ENCODE measurements around the gene AOC3.

The AOC3 gene, protein sequence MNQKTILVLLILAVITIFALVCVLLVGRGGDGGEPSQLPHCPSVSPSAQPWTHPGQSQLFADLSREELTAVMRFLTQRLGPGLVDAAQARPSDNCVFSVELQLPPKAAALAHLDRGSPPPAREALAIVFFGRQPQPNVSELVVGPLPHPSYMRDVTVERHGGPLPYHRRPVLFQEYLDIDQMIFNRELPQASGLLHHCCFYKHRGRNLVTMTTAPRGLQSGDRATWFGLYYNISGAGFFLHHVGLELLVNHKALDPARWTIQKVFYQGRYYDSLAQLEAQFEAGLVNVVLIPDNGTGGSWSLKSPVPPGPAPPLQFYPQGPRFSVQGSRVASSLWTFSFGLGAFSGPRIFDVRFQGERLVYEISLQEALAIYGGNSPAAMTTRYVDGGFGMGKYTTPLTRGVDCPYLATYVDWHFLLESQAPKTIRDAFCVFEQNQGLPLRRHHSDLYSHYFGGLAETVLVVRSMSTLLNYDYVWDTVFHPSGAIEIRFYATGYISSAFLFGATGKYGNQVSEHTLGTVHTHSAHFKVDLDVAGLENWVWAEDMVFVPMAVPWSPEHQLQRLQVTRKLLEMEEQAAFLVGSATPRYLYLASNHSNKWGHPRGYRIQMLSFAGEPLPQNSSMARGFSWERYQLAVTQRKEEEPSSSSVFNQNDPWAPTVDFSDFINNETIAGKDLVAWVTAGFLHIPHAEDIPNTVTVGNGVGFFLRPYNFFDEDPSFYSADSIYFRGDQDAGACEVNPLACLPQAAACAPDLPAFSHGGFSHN

DNA sequence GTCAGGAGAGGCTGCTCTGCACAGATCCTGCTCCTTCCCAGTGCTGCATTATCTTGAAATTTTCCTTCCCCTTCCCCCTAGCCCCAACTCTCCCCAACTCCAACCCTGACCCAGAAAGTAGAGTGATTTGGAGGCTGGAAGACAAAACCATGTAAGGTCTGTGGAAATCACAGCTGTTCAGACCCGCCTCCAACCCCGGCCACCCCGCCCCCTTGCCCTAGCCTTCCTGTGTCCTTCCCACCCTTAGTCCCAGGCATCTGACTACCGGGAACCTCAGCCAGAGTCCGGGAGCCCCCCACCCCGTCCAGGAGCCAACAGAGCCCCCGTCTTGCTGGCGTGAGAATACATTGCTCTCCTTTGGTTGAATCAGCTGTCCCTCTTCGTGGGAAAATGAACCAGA is at the start of gene AOC3:
Gene AOC3, plus strand, starts transcription at position 246 of the 400 bp plus-strand sequence. Its CDS starts 145 bp downstream, at position 391.
- TF ChIP-seq, protein P1, sequence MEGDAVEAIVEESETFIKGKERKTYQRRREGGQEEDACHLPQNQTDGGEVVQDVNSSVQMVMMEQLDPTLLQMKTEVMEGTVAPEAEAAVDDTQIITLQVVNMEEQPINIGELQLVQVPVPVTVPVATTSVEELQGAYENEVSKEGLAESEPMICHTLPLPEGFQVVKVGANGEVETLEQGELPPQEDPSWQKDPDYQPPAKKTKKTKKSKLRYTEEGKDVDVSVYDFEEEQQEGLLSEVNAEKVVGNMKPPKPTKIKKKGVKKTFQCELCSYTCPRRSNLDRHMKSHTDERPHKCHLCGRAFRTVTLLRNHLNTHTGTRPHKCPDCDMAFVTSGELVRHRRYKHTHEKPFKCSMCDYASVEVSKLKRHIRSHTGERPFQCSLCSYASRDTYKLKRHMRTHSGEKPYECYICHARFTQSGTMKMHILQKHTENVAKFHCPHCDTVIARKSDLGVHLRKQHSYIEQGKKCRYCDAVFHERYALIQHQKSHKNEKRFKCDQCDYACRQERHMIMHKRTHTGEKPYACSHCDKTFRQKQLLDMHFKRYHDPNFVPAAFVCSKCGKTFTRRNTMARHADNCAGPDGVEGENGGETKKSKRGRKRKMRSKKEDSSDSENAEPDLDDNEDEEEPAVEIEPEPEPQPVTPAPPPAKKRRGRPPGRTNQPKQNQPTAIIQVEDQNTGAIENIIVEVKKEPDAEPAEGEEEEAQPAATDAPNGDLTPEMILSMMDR (IDR thresholded peaks at IDR 0.05; ENCODE audit: control extremely low read depth, extremely low read depth, low read depth, missing control alignments): no peak
- ChIA-PET CTCF (no interaction called here), POLR2A (no interaction called here)
- no peak for DNase-seq (ENCODE audit: extremely low spot score)

DNA sequence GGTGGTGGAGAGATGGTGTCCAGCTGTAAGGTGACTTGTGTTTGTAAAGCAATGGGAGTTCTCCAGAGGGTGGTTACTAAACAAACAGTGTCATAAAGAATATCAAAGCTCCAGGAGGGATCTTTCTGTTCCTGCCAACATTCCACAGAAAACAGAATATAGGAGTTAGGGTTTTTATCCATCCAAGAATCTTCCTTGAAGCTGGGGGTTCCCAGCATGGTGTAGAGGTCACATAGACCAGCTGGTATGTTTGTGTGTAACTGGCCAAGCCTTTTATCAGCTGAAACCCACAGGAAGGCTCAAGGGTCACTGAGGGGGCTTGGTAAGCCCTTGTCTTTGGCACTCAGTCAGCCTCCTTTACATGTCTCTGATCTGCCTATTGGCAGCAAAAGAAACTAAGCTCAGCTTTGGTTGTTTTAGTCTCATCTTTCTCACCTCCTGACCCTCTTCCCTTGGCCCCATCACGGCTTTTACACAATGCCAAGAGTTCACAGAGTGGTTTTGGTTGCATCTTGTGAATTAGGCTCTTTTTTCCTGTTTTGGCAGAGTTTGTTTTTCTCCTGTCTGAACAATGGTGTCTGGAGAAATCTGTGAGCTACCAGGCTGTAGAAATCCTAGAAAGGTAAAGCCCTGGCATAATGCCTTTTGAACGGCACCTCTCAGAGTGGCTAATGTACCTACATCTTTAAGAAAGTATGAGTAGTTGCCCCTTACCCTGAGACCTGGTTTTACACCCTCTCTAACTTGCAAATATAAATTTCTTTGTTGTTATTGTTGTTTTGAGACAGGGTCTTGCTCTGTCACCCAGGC is 47.7 kb upstream of the AOC3 start:
- DNase-seq (ENCODE audit: extremely low spot score): no peak
- ChIA-PET POLR2A (interaction anchor here (0.5 kb wide), 1 partner anchor 513 kb away, joined by 11 read pairs; no protein-coding TSS in a partner anchor), CTCF (interaction anchor here (1.1 to 2.5 kb wide), 5 partner anchors 11 to 285 kb away, joined by 3 to 9 read pairs (median 8); partner anchors contain the start of gene BECN1)
- TF ChIP-seq, protein P1 (IDR thresholded peaks at IDR 0.05; ENCODE audit: control extremely low read depth, extremely low read depth, low read depth, missing control alignments): no peak

DNA sequence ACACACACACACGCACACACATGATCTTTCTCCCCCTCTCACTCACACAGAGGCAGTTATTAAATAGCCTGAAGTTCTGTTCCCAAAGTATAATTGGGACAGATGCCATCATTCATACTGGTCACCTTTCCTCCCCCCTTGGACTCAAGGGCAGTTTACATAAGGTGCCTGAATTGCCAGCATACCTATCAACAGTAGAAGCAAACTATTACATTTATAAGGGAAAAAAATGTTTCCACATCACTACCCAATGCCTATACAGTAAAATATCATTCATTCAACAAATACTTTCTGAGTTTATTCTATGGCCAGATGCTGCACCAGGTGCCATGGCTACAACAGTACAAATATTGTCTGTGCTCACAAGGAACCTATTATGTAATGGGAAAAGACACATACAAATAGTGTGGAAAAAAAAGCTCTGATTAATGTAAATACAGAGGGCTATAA is 46.1 kb upstream of the AOC3 start:
- TF ChIP-seq, protein P1 (IDR thresholded peaks at IDR 0.05; ENCODE audit: control extremely low read depth, extremely low read depth, low read depth, missing control alignments): no peak
- no peak for DNase-seq (ENCODE audit: extremely low spot score)
- ChIA-PET CTCF (interaction anchor here (0.7 to 4.8 kb wide), 3 partner anchors 11 to 19 kb away, joined by 3 to 37 read pairs (median 7); partner anchors contain the start of gene BECN1), POLR2A (no interaction called here)

DNA sequence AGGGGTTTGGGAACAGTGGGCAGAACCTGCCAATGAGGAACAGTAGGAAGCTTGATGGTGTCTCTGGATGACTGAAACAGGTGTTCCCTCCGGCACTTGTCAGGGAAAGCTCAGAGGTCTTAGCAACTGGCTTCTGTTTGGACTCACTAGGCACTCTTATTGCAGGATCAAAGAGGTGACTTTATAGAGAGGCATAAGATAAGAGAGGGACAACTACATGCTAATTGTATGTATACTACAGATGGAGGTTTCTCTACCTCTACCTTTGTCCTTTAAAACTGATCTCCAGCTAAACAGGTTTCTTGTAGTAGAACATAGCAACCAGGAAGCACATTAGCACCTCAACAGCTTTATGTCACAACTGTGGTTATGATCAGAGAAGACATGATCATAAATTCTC is 44.8 kb upstream of the AOC3 start:
- ChIA-PET POLR2A (interaction anchor here (0.7 kb wide), 2 partner anchors 14 to 229 kb away, joined by 3 to 5 read pairs; partner anchors contain the start of gene PSMC3IP), CTCF (interaction anchor here (1.1 to 4.8 kb wide), 4 partner anchors 13 to 34 kb away, joined by 3 to 37 read pairs (median 5); partner anchors contain the start of gene BECN1)
- no peak for DNase-seq (ENCODE audit: extremely low spot score)
- TF ChIP-seq, protein P1 (IDR thresholded peaks at IDR 0.05; ENCODE audit: control extremely low read depth, extremely low read depth, low read depth, missing control alignments): no peak

DNA sequence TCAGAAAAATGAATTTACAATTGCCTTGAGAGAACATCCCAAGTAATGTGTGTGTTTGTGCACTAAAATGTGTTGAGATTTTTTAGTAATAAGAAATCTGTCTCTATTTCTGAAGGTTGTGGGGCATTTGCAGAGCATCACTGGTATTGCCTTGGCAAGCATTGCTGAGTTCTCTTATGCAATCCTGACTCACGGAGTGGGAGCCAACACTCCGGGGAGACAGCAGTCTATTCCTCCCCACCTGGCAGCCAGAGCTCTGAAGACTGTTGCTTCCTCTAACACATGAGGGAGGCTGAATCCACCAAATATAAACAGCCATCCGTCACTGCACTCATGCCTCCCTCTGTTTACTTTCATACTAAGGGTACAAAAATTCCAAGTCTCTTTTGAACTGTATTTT is 41.7 kb upstream of the AOC3 start:
- ChIA-PET POLR2A (no interaction called here), CTCF (interaction anchor here (1.2 to 3.0 kb wide), 5 partner anchors 11 to 28 kb away, joined by 3 to 19 read pairs (median 8); partner anchors contain the start of genes BECN1 and WNK4)
- DNase-seq (ENCODE audit: extremely low spot score): no peak
- TF ChIP-seq, protein P1 (IDR thresholded peaks at IDR 0.05; ENCODE audit: control extremely low read depth, extremely low read depth, low read depth, missing control alignments): no peak
